HG03103 (cell line): Measurements from ENCODE around the gene VEPH1.

ENCODE experiments used
- ATAC-seq: cut with Tn5 transposase; IDR thresholded peaks from one replicate; pipeline ENCODE4 v1.9.1; 2021; ENCODE audit warnings: low read depth; ENCODE audit not compliant: unreplicated experiment

VEPH1 gene

GRCh38 chr3:157235291-157235690, 267.9 kb downstream of the VEPH1 start:
- ATAC-seq, result no peak

- ATAC-seq, result no peak
Measured at GRCh38 chr3:157233923-157234322, 269.3 kb downstream of the VEPH1 start.

- no peak for ATAC-seq
Measured at GRCh38 chr3:157232141-157232540, 271.1 kb downstream of the VEPH1 start.

- no peak for ATAC-seq
Measured at GRCh38 chr3:157231071-157231470, 272.1 kb downstream of the VEPH1 start.

- ATAC-seq, result no peak
Measured at GRCh38 chr3:157226173-157226847, 276.9 kb downstream of the VEPH1 start.

- ATAC-seq, result no peak
Measured at GRCh38 chr3:157225001-157225400, 278.2 kb downstream of the VEPH1 start.

GRCh38 chr3:157220883-157221282, 282.3 kb downstream of the VEPH1 start:
- ATAC-seq, result no peak

- ATAC-seq, result no peak
Measured at GRCh38 chr3:157220211-157220610, 283.0 kb downstream of the VEPH1 start.

GRCh38 chr3:157219215-157219614, 284.0 kb downstream of the VEPH1 start:
- no peak for ATAC-seq
